Urinary bladder (tissue), 4 donors: ENCODE measurements around the gene INCENP. TPM values are rescaled to one million over a fixed set of nuclear protein-coding genes. Genes with fewer than 3 reads are reported as not detected.

Source experiments
- DNase-seq: peaks from one replicate; pipeline ENCODE4 v3.0.0-alpha.2; 2015; ENCODE audit errors: extremely low spot score
- H3K27ac ChIP-seq: one replicate; pipeline ENCODE4 v1.5.1; 2013; ENCODE audit warnings: low read depth, mild to moderate bottlenecking, moderate library complexity
- H3K36me3 ChIP-seq: one replicate; pipeline ENCODE4 v1.6.1; 2013; ENCODE audit warnings: mild to moderate bottlenecking, moderate library complexity; ENCODE audit not compliant: insufficient read depth
- H3K4me1 ChIP-seq: one replicate; pipeline ENCODE4 v1.6.1; 2013; ENCODE audit warnings: mild to moderate bottlenecking, moderate library complexity; ENCODE audit not compliant: insufficient read depth
- H3K4me3 ChIP-seq: one replicate; pipeline ENCODE4 v1.5.1; 2013; ENCODE audit warnings: low read depth, low read length
- WGBS: extraction: QIAGEN DNeasy Blood & Tissue Kit; methylation state at CpG from one replicate; pipeline ENCODE4 v1.1.7; 2013; 5-methylcytosine and 5-hydroxymethylcytosine counted together
- polyA plus RNA-seq: library from polyadenylated mRNA; stranded (reverse); fragments of 200-250 nt; gene quantifications from one replicate; pipeline ENCODE4 v1.2.3, GENCODE V29; 2013
- total RNA-seq: library from RNA; depleted of rRNA; stranded (reverse); fragments of >200 nt; gene quantifications from one replicate; pipeline ENCODE4 v1.2.3, GENCODE V29; 2014
- donor health status: healthy with polysubstance abuse.
- donor health status: healthy.

INCENP gene
- total and polyA plus RNA-seq, 2 donors = 9.8 to 11.1 TPM

GRCh38 chr11:62129590-62130282, 5.9 kb downstream of the INCENP start:
- peaks cover 6% of the 10 kb centered on the region for H3K36me3 ChIP-seq
- 95% methylated on average over 28 of the region's 28 CpGs for WGBS

GRCh38 chr11:62130283-62131169, 6.7 kb downstream of the INCENP start:
- Histone ChIP-seq H3K27ac (no peak overlapping the region), H3K4me3 (no peak overlapping the region), H3K36me3 (peaks cover 6% of the 10 kb centered on the region), H3K4me1 (no peaks in the 10 kb centered on the region)
- WGBS = 97% methylated on average over 34 of the region's 34 CpGs
- no peak for DNase-seq

More at GRCh38 chr11:62129590-62130282, 5.9 kb downstream of the INCENP start:
- Histone ChIP-seq H3K4me1 (no peaks in the 10 kb centered on the region), H3K4me3 (no peak overlapping the region), H3K27ac (no peak overlapping the region)
- DNase-seq = no peak

- no peak overlapping the region for H3K4me3 ChIP-seq
- H3K36me3 ChIP-seq = peaks cover 6% of the 10 kb centered on the region
- DNase-seq = no peak
- H3K4me1 ChIP-seq = no peaks in the 10 kb centered on the region
- WGBS = 86% methylated on average over 6 of the region's 6 CpGs
- no peak overlapping the region for H3K27ac ChIP-seq
These were observed 7.3 kb downstream of the INCENP start for GRCh38 chr11:62131170-62131464.

- Histone ChIP-seq H3K27ac (no peak overlapping the region), H3K4me1 (no peaks in the 10 kb centered on the region), H3K36me3 (peaks cover 6% of the 10 kb centered on the region), H3K4me3 (no peak overlapping the region)
- WGBS = 89% methylated on average over 6 of the region's 6 CpGs
- DNase-seq = no peak
These were observed 8.4 kb downstream of the INCENP start for GRCh38 chr11:62132191-62132590.

GRCh38 chr11:62132689-62133293, 9.0 kb downstream of the INCENP start:
- Histone ChIP-seq H3K4me3 (no peak overlapping the region), H3K36me3 (peaks cover 6% of the 10 kb centered on the region), H3K27ac (no peak overlapping the region), H3K4me1 (no peaks in the 10 kb centered on the region)
- no peak for DNase-seq
- WGBS = 85% methylated on average over 6 of the region's 6 CpGs

GRCh38 chr11:62133328-62134065, 9.7 kb downstream of the INCENP start:
- Histone ChIP-seq H3K36me3 (peaks cover 6% of the 10 kb centered on the region), H3K27ac (no peak overlapping the region), H3K4me1 (no peaks in the 10 kb centered on the region), H3K4me3 (no peak overlapping the region)
- no peak for DNase-seq
- 91% methylated on average over 16 of the region's 16 CpGs for whole genome bisulfite sequencing

GRCh38 chr11:62137276-62137861, 13.6 kb downstream of the INCENP start:
- no peak for DNase-seq

GRCh38 chr11:62137881-62138629, 14.2 kb downstream of the INCENP start:
- DNase-seq = no peak
- Histone ChIP-seq H3K4me3 (no peak overlapping the region), H3K36me3 (peaks cover 4% of the 10 kb centered on the region), H3K4me1 (no peaks in the 10 kb centered on the region), H3K27ac (no peak overlapping the region)
- 95% methylated on average over 14 of the region's 14 CpGs for WGBS

More at GRCh38 chr11:62137276-62137861, 13.6 kb downstream of the INCENP start:
- 93% methylated on average over 7 of the region's 7 CpGs for WGBS
- H3K4me3 ChIP-seq = no peak overlapping the region
- no peaks in the 10 kb centered on the region for H3K4me1 ChIP-seq
- H3K36me3 ChIP-seq = peaks cover 4% of the 10 kb centered on the region
- no peak overlapping the region for H3K27ac ChIP-seq

GRCh38 chr11:62138630-62139425, 15.0 kb downstream of the INCENP start:
- WGBS = 96% methylated on average over 17 of the region's 17 CpGs
- DNase-seq = no peak
- Histone ChIP-seq H3K27ac (no peak overlapping the region), H3K4me1 (no peaks in the 10 kb centered on the region), H3K36me3 (peaks cover 4% of the 10 kb centered on the region), H3K4me3 (no peak overlapping the region)

- DNase-seq = no peak
- no peak overlapping the region for H3K4me3 ChIP-seq
- peaks cover 4% of the 10 kb centered on the region for H3K36me3 ChIP-seq
- H3K27ac ChIP-seq = no peak overlapping the region
- WGBS = 95% methylated on average over 24 of the region's 24 CpGs
- H3K4me1 ChIP-seq = no peaks in the 10 kb centered on the region
These were observed 15.9 kb downstream of the INCENP start for GRCh38 chr11:62139526-62140303.

- WGBS = 95% methylated on average over 24 of the region's 24 CpGs
- DNase-seq = no peak
- Histone ChIP-seq H3K36me3 (peaks cover 7% of the 10 kb centered on the region), H3K4me3 (no peak overlapping the region), H3K4me1 (no peaks in the 10 kb centered on the region), H3K27ac (no peak overlapping the region)
These were observed 16.7 kb downstream of the INCENP start for GRCh38 chr11:62140304-62141110.
